ENCODE data around the gene MAN1A2. TPM values are rescaled to one million over a fixed set of nuclear protein-coding genes. Genes with fewer than 3 reads are reported as not detected.
"Not testable (repeated sequence)": the region's sequence is repeated elsewhere in the genome, so short reads cannot be mapped to it uniquely, and the experiment has no call there.

MAN1A2 gene
- total and polyA plus RNA-seq, 2 experiments from 2014 or later: 24.7 to 45.0 TPM

GRCh38 chr1:117346206-117346928, 20.9 kb upstream of the MAN1A2 start:
- peaks cover 6% of the 10 kb centered on the region for H3K4me1 ChIP-seq (ENCODE audit: insufficient read depth)
- no peak overlapping the region for H2AFZ ChIP-seq
- no peaks in the 10 kb centered on the region for H3K9me2 ChIP-seq (replicated peaks; ENCODE audit: insufficient read depth)
- no peak overlapping the region for H3K27ac ChIP-seq
- H3K36me3 ChIP-seq (replicated peaks; ENCODE audit: insufficient read depth, low read depth): no peaks in the 10 kb centered on the region
- no peaks in the 10 kb centered on the region for H3K79me2 ChIP-seq
- no peak overlapping the region for H3K4me3 ChIP-seq
- no peaks in the 10 kb centered on the region for H4K20me1 ChIP-seq (ENCODE audit: insufficient read depth, poor library complexity, severe bottlenecking)
- no peaks in the 10 kb centered on the region for H3K27me3 ChIP-seq
- no peak for TF ChIP-seq EZH2phosphoT487 (IDR thresholded peaks at IDR 0.05; ENCODE audit: low read depth, severe bottlenecking, unreplicated experiment)
- TF ChIP-seq EZH2 (IDR thresholded peaks at IDR 0.05; ENCODE audit: borderline replicate concordance): no peak
- TF ChIP-seq CTCF (IDR thresholded peaks at IDR 0.05; ENCODE audit: poor library complexity): no peak
- 77% methylated on average over 4 of the region's 4 CpGs for whole genome bisulfite sequencing (ENCODE audit: low lambda C conversion rate, missing lambda C conversion rate)
- H3K9me3 ChIP-seq (ENCODE audit: low read depth): no peaks in the 10 kb centered on the region
- DNase-seq (ENCODE audit: low spot score): no peak
- H3K4me2 ChIP-seq: no peak overlapping the region

GRCh38 chr1:117347907-117348306, 19.3 kb upstream of the MAN1A2 start:
- H3K9me3 ChIP-seq (ENCODE audit: low read depth): no peaks in the 10 kb centered on the region
- no peak overlapping the region for H3K4me3 ChIP-seq
- TF ChIP-seq EZH2 (IDR thresholded peaks at IDR 0.05; ENCODE audit: borderline replicate concordance): no peak
- no peak for TF ChIP-seq EZH2phosphoT487 (IDR thresholded peaks at IDR 0.05; ENCODE audit: low read depth, severe bottlenecking, unreplicated experiment)
- no peak for TF ChIP-seq CTCF (IDR thresholded peaks at IDR 0.05; ENCODE audit: poor library complexity)
- no peaks in the 10 kb centered on the region for H3K27me3 ChIP-seq
- 91% methylated on average over 4 of the region's 4 CpGs for WGBS (ENCODE audit: low lambda C conversion rate, missing lambda C conversion rate)
- H2AFZ ChIP-seq: no peak overlapping the region
- no peak overlapping the region for H3K27ac ChIP-seq
- H3K4me2 ChIP-seq: no peak overlapping the region
- no peaks in the 10 kb centered on the region for H4K20me1 ChIP-seq (ENCODE audit: insufficient read depth, poor library complexity, severe bottlenecking)
- no peaks in the 10 kb centered on the region for H3K36me3 ChIP-seq (replicated peaks; ENCODE audit: insufficient read depth, low read depth)
- no peaks in the 10 kb centered on the region for H3K79me2 ChIP-seq
- no peak for DNase-seq (ENCODE audit: low spot score)
- H3K9me2 ChIP-seq (replicated peaks; ENCODE audit: insufficient read depth): no peaks in the 10 kb centered on the region
- H3K4me1 ChIP-seq (ENCODE audit: insufficient read depth): no peaks in the 10 kb centered on the region

GRCh38 chr1:117352695-117353094, 14.6 kb upstream of the MAN1A2 start:
- not testable (repeated sequence) for H2AFZ ChIP-seq; H3K4me2 ChIP-seq; H3K4me3 ChIP-seq; H3K9me2 ChIP-seq (replicated peaks; ENCODE audit: insufficient read depth); H3K79me2 ChIP-seq; DNase-seq (ENCODE audit: low spot score); H3K27ac ChIP-seq; H3K9me3 ChIP-seq (ENCODE audit: low read depth); H4K20me1 ChIP-seq (ENCODE audit: insufficient read depth, poor library complexity, severe bottlenecking); H3K36me3 ChIP-seq (replicated peaks; ENCODE audit: insufficient read depth, low read depth); H3K4me1 ChIP-seq (ENCODE audit: insufficient read depth); H3K27me3 ChIP-seq
- 97% methylated on average over 3 of the region's 3 CpGs for WGBS (ENCODE audit: low lambda C conversion rate, missing lambda C conversion rate)

GRCh38 chr1:117357833-117358603, 9.2 kb upstream of the MAN1A2 start:
- not testable (repeated sequence) for DNase-seq (ENCODE audit: low spot score); H3K4me3 ChIP-seq; H3K4me2 ChIP-seq; H3K36me3 ChIP-seq (replicated peaks; ENCODE audit: insufficient read depth, low read depth); H3K9me3 ChIP-seq (ENCODE audit: low read depth); H3K4me1 ChIP-seq (ENCODE audit: insufficient read depth); H3K9me2 ChIP-seq (replicated peaks; ENCODE audit: insufficient read depth); H4K20me1 ChIP-seq (ENCODE audit: insufficient read depth, poor library complexity, severe bottlenecking); H2AFZ ChIP-seq; H3K27ac ChIP-seq; H3K79me2 ChIP-seq; H3K27me3 ChIP-seq
- WGBS (ENCODE audit: low lambda C conversion rate, missing lambda C conversion rate): 87% methylated on average over 23 of the region's 24 CpGs

GRCh38 chr1:117358604-117358887, 8.7 kb upstream of the MAN1A2 start:
- not testable (repeated sequence) for H3K9me2 ChIP-seq (replicated peaks; ENCODE audit: insufficient read depth); DNase-seq (ENCODE audit: low spot score); H3K36me3 ChIP-seq (replicated peaks; ENCODE audit: insufficient read depth, low read depth); H3K27me3 ChIP-seq; H3K4me2 ChIP-seq; H3K9me3 ChIP-seq (ENCODE audit: low read depth); H2AFZ ChIP-seq; H3K79me2 ChIP-seq; H3K4me1 ChIP-seq (ENCODE audit: insufficient read depth); H3K27ac ChIP-seq; H4K20me1 ChIP-seq (ENCODE audit: insufficient read depth, poor library complexity, severe bottlenecking); H3K4me3 ChIP-seq
- WGBS (ENCODE audit: low lambda C conversion rate, missing lambda C conversion rate): 97% methylated on average over 7 of the region's 8 CpGs

Measured in hepatocyte (in vitro differentiated cells).